CD14-positive monocyte (primary cell): ENCODE measurements around the gene NUDT13. TPM values are rescaled to one million over a fixed set of nuclear protein-coding genes. Genes with fewer than 3 reads are reported as not detected.
"Not testable (repeated sequence)": the region's sequence is repeated elsewhere in the genome, so short reads cannot be mapped to it uniquely, and the experiment has no call there.

Source experiments
- DNase-seq, 3 donors: peaks; one replicate each; pipeline ENCODE4 v3.0.0-alpha.2; 2011 to 2022
- H2AFZ ChIP-seq: 2 replicates; pipeline ENCODE4 v1.6.0; 2012; ENCODE audit warnings: mild to moderate bottlenecking, low read depth, low read length, inconsistent platforms; ENCODE audit not compliant: insufficient read depth, poor library complexity, severe bottlenecking
- H3K27ac ChIP-seq, 2 donors: 1 replicate in 1 of 2; 2 replicates in 1 of 2; pipeline ENCODE4 v1.5.1; 2012 to 2013; ENCODE audit warnings: low read length in 2 of 2, control low read depth in 1 of 2, inconsistent platforms in 1 of 2, low read depth in 1 of 2, mild to moderate bottlenecking in 1 of 2
- H3K27me3 ChIP-seq, 2 donors: one replicate each; pipeline versions ENCODE4 v1.6.0 to v1.6.1; 2011 to 2013; ENCODE audit warnings: low read length in 2 of 2; ENCODE audit not compliant: control insufficient read depth in 2 of 2, insufficient read depth in 2 of 2
- H3K36me3 ChIP-seq, 2 donors: replicated peaks in 1 of 2; 1 replicate in 1 of 2; 2 replicates in 1 of 2; pipeline versions ENCODE4 v1.5.1 to v1.6.1; 2012 to 2013; ENCODE audit warnings: low read length in 2 of 2, control low read depth in 1 of 2, inconsistent platforms in 1 of 2, mild to moderate bottlenecking in 1 of 2; ENCODE audit not compliant: insufficient read depth in 2 of 2, control insufficient read depth in 1 of 2
- H3K4me1 ChIP-seq, 2 donors: 1 replicate in 1 of 2; 2 replicates in 1 of 2; pipeline versions ENCODE4 v1.5.1 to v1.6.1; 2012 to 2013; ENCODE audit warnings: low read length in 2 of 2, control low read depth in 1 of 2, inconsistent platforms in 1 of 2, mild to moderate bottlenecking in 1 of 2, moderate library complexity in 1 of 2; ENCODE audit not compliant: insufficient read depth in 2 of 2, control insufficient read depth in 1 of 2
- H3K4me2 ChIP-seq: replicated peaks from 2 replicates; pipeline ENCODE3; 2012; ENCODE audit warnings: low read length, moderate library complexity, mild to moderate bottlenecking; ENCODE audit not compliant: poor library complexity, severe bottlenecking; ENCODE audit errors: extremely low read depth
- H3K4me3 ChIP-seq, 3 experiments: fragments of 200-600 bp in 1 of 3; sonication (generic) in 1 of 3; replicated peaks in 1 of 3; 1 replicate in 2 of 3; 2 replicates in 1 of 3; pipeline ENCODE4 v1.5.1; 2011 to 2013; ENCODE audit warnings: low read length in 3 of 3, mild to moderate bottlenecking in 3 of 3, control low read depth in 2 of 3, low read depth in 2 of 3, inconsistent platforms in 1 of 3, moderate library complexity in 1 of 3
- H3K79me2 ChIP-seq: 2 replicates; pipeline ENCODE4 v1.6.0; 2012; ENCODE audit warnings: mild to moderate bottlenecking, control low read depth, inconsistent platforms, low read length, moderate library complexity; ENCODE audit not compliant: insufficient read depth
- H3K9ac ChIP-seq: 2 replicates; pipeline ENCODE4 v1.6.0; 2017; ENCODE audit warnings: low read length, mild to moderate bottlenecking; ENCODE audit not compliant: insufficient read depth, poor library complexity, severe bottlenecking
- H3K9me3 ChIP-seq, 2 donors: replicated peaks in 1 of 2; 1 replicate in 1 of 2; 2 replicates in 1 of 2; pipeline versions ENCODE4 v1.5.1 to v1.6.1; 2012 to 2013; ENCODE audit warnings: low read length in 2 of 2, control low read depth in 1 of 2; ENCODE audit not compliant: control insufficient read depth in 1 of 2, insufficient read depth in 1 of 2
- H4K20me1 ChIP-seq: 2 replicates; pipeline ENCODE4 v1.6.0; 2012; ENCODE audit warnings: mild to moderate bottlenecking, low read length, control low read depth, moderate library complexity; ENCODE audit not compliant: insufficient read depth
- H3K27ac Mint-ChIP-seq, 7 donors: one replicate each; pipeline ENCODE4 v1.8.0; 2020; ENCODE audit warnings: mild to moderate bottlenecking in 7 of 7, mixed read lengths in 7 of 7, moderate library complexity in 6 of 7, inconsistent platforms in 2 of 7
- H3K27me3 Mint-ChIP-seq, 3 donors: one replicate each; pipeline ENCODE4 v1.8.0; 2021 to 2022; ENCODE audit warnings: low read depth in 3 of 3, mild to moderate bottlenecking in 3 of 3, mixed read lengths in 3 of 3, moderate library complexity in 3 of 3, inconsistent platforms in 1 of 3
- H3K36me3 Mint-ChIP-seq, 2 donors: one replicate each; pipeline ENCODE4 v1.8.0; 2020; ENCODE audit warnings: mixed read lengths in 2 of 2, inconsistent platforms in 1 of 2, mild to moderate bottlenecking in 1 of 2
- H3K4me1 Mint-ChIP-seq: one replicate; pipeline ENCODE4 v1.8.0; 2020; ENCODE audit warnings: mild to moderate bottlenecking, mixed read lengths
- H3K4me3 Mint-ChIP-seq, 2 donors: one replicate each; pipeline ENCODE4 v1.8.0; 2020; ENCODE audit warnings: mild to moderate bottlenecking in 2 of 2, mixed read lengths in 2 of 2, moderate library complexity in 1 of 2
- H3K9me3 Mint-ChIP-seq, 7 donors: one replicate each; pipeline ENCODE4 v1.8.0; 2020 to 2022; ENCODE audit warnings: mixed read lengths in 7 of 7, mild to moderate bottlenecking in 6 of 7, moderate library complexity in 6 of 7, inconsistent platforms in 2 of 7
- CTCF ChIP-seq: fragments of 200-600 bp; IDR thresholded peaks from one replicate; pipeline ENCODE4 v1.8.0; 2022; ENCODE audit warnings: antibody characterized with exemption, mild to moderate bottlenecking
- WGBS: methylation state at CpG from one replicate; pipeline ENCODE4 v1.1.5; 2013; ENCODE audit warnings: missing lambda C conversion rate; ENCODE audit not compliant: insufficient coverage; 5-methylcytosine and 5-hydroxymethylcytosine counted together
- intact Hi-C, 2 donors: fragments of 100-400 bp; cut with micrococcal nuclease; formaldehyde crosslinking; loops; one replicate each; pipeline versions ENCODE4 v1.15.0 to v1.15.1; 2023
- polyA plus RNA-seq, 3 donors: library from polyadenylated mRNA; depleted of rRNA in 1 of 3; unstranded in 2 of 3; stranded (reverse) in 1 of 3; fragments of 300-500 nt in 2 of 3; fragments of >200 nt in 1 of 3; fragmentation: Illumina TruSeq in 2 of 3; gene quantifications; 1 replicate in 2 of 3; 2 replicates in 1 of 3; pipeline ENCODE4 v1.2.3, GENCODE V29; 2012 to 2021

Gene NUDT13
- polyA plus RNA-seq, 3 donors = 0.69 to 4.5 (median 1.0) TPM

- H3K4me1 Mint-ChIP-seq = peaks cover 12% of the 10 kb centered on the region
- no peak overlapping the region for H3K27ac Mint-ChIP-seq
- intact Hi-C loops = no loop called here
- H3K4me3 Mint-ChIP-seq = no peak overlapping the region
- Histone ChIP-seq H3K4me1 (peaks cover 5 to 7% of the 10 kb centered on the region in 2 donors), H3K9me3 (peaks cover 0 to 6% of the 10 kb centered on the region in 2 donors), H3K79me2 (no peaks in the 10 kb centered on the region), H3K27ac (no peak overlapping the region), H3K36me3 (peaks cover 0 to 13% of the 10 kb centered on the region in 2 donors), H3K4me3 (no peak overlapping the region), H3K9ac (no peak overlapping the region), H3K27me3 (no peaks in the 10 kb centered on the region), H3K4me2 (no peak overlapping the region), H2AFZ (no peak overlapping the region), H4K20me1 (no peaks in the 10 kb centered on the region)
- no CpG with 5 or more reads among the region's 3 CpGs for WGBS
- no peak for DNase-seq
- H3K9me3 Mint-ChIP-seq = peaks cover 0 to 8% (median 2%) of the 10 kb centered on the region in 7 donors
- no peak for TF ChIP-seq CTCF
- H3K36me3 Mint-ChIP-seq = peaks cover 14 to 27% of the 10 kb centered on the region in 2 donors
- no peaks in the 10 kb centered on the region for H3K27me3 Mint-ChIP-seq
Observed at GRCh38 chr10:73106301-73106700, 4.0 kb upstream of the NUDT13 start.

- H3K4me3 Mint-ChIP-seq, H3K27ac ChIP-seq, H3K36me3 ChIP-seq, intact Hi-C loops, H3K9ac ChIP-seq, H3K4me1 ChIP-seq, H3K9me3 ChIP-seq, H2AFZ ChIP-seq, DNase-seq, H3K4me2 ChIP-seq, H3K4me3 ChIP-seq, H3K79me2 ChIP-seq, H3K27me3 ChIP-seq, H3K27me3 Mint-ChIP-seq, H3K9me3 Mint-ChIP-seq, H3K27ac Mint-ChIP-seq, H4K20me1 ChIP-seq: not testable (repeated sequence)
- 100% methylated on average over 4 of the region's 4 CpGs for WGBS
- Mint-ChIP-seq H3K36me3 (peaks cover 8 to 17% of the 10 kb centered on the region in 2 donors), H3K4me1 (peaks cover 12% of the 10 kb centered on the region)
Observed at GRCh38 chr10:73109248-73109652, 1.0 kb upstream of the NUDT13 start.

- H2AFZ ChIP-seq, H4K20me1 ChIP-seq, H3K9ac ChIP-seq, H3K27ac ChIP-seq, H3K4me3 ChIP-seq, H3K79me2 ChIP-seq, H3K9me3 ChIP-seq, DNase-seq, H3K4me2 ChIP-seq, H3K9me3 Mint-ChIP-seq, H3K4me1 ChIP-seq, H3K4me3 Mint-ChIP-seq, H3K27me3 ChIP-seq, H3K27ac Mint-ChIP-seq, H3K27me3 Mint-ChIP-seq: not testable (repeated sequence)
- H3K4me1 Mint-ChIP-seq = peaks cover 12% of the 10 kb centered on the region
- peaks cover 2 to 24% of the 10 kb centered on the region in 2 donors for H3K36me3 ChIP-seq
- intact Hi-C loops = loop anchor here (5.0 to 10.0 kb wide), 2 partner anchors 50 to 53 kb away; partner anchors contain the start of genes ECD (in 1 of the 2) and FAM149B1 (in 1 of the 2)
- no CpG with 5 or more reads among the region's 13 CpGs for WGBS
- peaks cover 13 to 26% of the 10 kb centered on the region in 2 donors for H3K36me3 Mint-ChIP-seq
Observed at GRCh38 chr10:73112032-73112431, 1.8 kb downstream of the NUDT13 start.
